Measurements from ENCODE around the gene ACACA.

- no peak for TF ChIP-seq CTCF (tag by site-specific recombination; IDR thresholded peaks at IDR 0.05)
- TF ChIP-seq ZNF133 (tag by site-specific recombination; IDR thresholded peaks at IDR 0.05): no peak
- no peak for TF ChIP-seq ELK4 (IDR thresholded peaks at IDR 0.05; ENCODE audit: borderline replicate concordance, low read depth, low read length)
- TF ChIP-seq YY1 (tag by site-specific recombination; IDR thresholded peaks at IDR 0.05): no peak
- no peak for TF ChIP-seq ZNF843 (tag by site-specific recombination; IDR thresholded peaks at IDR 0.05)
- no peak for TF ChIP-seq ZNF510 (tag by site-specific recombination; IDR thresholded peaks at IDR 0.05; ENCODE audit: insufficient replicate concordance)
- no peak for TF ChIP-seq ZIC2 (tag by site-specific recombination; IDR thresholded peaks at IDR 0.05)
- no peak for TF ChIP-seq MYNN (tag by site-specific recombination; IDR thresholded peaks at IDR 0.05; ENCODE audit: borderline replicate concordance)
- no peak for TF ChIP-seq KLF1 (tag by site-specific recombination; IDR thresholded peaks at IDR 0.05)
Measured at GRCh38 chr17:37305406-37305905, 101.2 kb downstream of the ACACA start.

All from HEK293 (cell line).